ENCODE measurements around the gene TFE3. TPM values are rescaled to one million over a fixed set of nuclear protein-coding genes. Genes with fewer than 3 reads are reported as not detected.

Gene TFE3
- total RNA-seq, 6 donors from 2014 or later, result 44.4 to 99.7 (median 72.3) TPM

DNA sequence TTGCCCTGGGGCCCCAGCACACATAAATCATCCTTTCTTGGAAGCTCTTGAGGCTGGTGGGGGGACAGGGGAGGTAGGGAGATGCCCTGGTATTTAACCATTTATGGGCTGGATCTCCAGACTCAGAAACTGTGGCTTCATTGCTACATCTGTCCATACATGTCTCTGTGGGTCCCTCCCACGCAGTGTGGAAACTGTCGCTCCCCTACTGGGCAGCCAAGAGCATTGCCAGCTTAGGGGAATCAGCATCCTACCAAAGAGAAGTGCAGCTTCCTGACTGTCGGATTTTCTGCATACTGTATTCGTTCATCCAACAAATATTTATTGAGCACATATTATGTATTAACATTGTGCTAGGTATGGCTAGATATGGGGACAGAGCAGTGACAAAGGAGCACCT is 44.8 kb downstream of the TFE3 start:
- ATAC-seq (ENCODE audit: low FRiP score in 2 of 2) (no peak), DNase-seq (no peak)
- Histone ChIP-seq H3K4me3 (no peak overlapping the region), H3K4me1 (peaks cover 0 to 9% (median 4%) of the 10 kb centered on the region in 4 donors), H3K36me3 (peaks cover 0 to 23% (median 2%) of the 10 kb centered on the region in 4 donors), H3K9me3 (peaks cover 0 to 4% (median 0%) of the 10 kb centered on the region in 4 donors), H3K27me3 (no peaks in the 10 kb centered on the region), H3K27ac (no peak overlapping the region)
- no peak for TF ChIP-seq POLR2AphosphoS5 (IDR thresholded peaks at IDR 0.05)
- no peak for TF ChIP-seq POLR2A (IDR thresholded peaks at IDR 0.05)
- no peak for TF ChIP-seq EP300 (IDR thresholded peaks at IDR 0.05)
- TF ChIP-seq, protein P1, sequence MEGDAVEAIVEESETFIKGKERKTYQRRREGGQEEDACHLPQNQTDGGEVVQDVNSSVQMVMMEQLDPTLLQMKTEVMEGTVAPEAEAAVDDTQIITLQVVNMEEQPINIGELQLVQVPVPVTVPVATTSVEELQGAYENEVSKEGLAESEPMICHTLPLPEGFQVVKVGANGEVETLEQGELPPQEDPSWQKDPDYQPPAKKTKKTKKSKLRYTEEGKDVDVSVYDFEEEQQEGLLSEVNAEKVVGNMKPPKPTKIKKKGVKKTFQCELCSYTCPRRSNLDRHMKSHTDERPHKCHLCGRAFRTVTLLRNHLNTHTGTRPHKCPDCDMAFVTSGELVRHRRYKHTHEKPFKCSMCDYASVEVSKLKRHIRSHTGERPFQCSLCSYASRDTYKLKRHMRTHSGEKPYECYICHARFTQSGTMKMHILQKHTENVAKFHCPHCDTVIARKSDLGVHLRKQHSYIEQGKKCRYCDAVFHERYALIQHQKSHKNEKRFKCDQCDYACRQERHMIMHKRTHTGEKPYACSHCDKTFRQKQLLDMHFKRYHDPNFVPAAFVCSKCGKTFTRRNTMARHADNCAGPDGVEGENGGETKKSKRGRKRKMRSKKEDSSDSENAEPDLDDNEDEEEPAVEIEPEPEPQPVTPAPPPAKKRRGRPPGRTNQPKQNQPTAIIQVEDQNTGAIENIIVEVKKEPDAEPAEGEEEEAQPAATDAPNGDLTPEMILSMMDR (IDR thresholded peaks at IDR 0.05), result no peak
- 82% methylated on average over 4 of the region's 4 CpGs; no CpG with 5 or more reads in 1 of the 2 donors for WGBS, 2 donors

DNA sequence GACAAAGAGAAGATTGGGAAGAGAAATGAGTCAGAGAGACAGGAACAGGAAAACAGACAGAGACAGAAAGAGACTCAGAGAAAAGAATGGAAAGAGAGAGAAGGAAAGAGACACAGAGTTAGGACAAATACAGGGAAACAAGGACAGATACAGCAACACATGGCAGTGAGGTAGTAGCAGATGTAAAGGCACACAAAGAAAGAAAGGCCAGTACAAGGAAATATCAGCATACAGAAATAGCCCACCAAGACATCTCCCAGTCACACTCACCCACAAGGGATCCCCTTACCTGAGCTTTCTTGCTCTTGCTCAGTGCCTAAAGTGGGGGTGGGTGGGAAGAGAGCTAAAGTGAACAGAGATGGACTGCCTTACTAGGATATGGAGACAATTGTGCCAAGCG is 45.3 kb downstream of the TFE3 start:
- Histone ChIP-seq H3K27me3 (no peaks in the 10 kb centered on the region), H3K4me3 (no peak overlapping the region), H3K4me1 (peaks cover 0 to 9% (median 4%) of the 10 kb centered on the region in 4 donors), H3K36me3 (peaks cover 0 to 28% (median 2%) of the 10 kb centered on the region in 4 donors), H3K9me3 (peaks cover 0 to 4% (median 0%) of the 10 kb centered on the region in 4 donors), H3K27ac (no peak overlapping the region)
- no peak for DNase-seq
- ATAC-seq (ENCODE audit: low FRiP score in 2 of 2), result no peak
- TF ChIP-seq, protein P1 (IDR thresholded peaks at IDR 0.05), result no peak
- TF ChIP-seq POLR2AphosphoS5 (IDR thresholded peaks at IDR 0.05) (no peak), POLR2A (IDR thresholded peaks at IDR 0.05) (no peak), EP300 (IDR thresholded peaks at IDR 0.05) (no peak)
- 71 to 100% methylated on average over 1 of the region's 1 CpG for WGBS, 2 donors

DNA sequence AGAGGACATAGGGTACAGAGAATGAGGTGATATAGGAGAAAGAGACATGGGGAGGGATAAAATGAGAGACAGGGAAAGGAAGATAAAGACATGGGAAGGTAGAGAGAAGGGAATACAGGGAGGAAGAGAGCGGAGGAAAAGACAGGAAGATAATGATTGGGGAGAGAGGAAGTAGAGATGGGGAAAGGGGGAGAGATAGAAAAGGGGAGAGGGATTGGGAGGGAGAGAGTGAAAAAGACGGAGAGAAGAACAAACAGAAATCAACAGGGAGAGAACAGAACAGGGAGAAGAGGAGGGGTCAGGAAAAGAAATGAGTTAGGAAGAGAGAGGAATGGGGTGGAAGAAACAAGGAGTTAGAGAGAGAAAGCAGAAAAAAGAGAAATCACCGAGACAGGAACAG is 45.7 kb downstream of the TFE3 start:
- Histone ChIP-seq H3K4me1 (peaks cover 0 to 9% (median 4%) of the 10 kb centered on the region in 4 donors), H3K27ac (no peak overlapping the region), H3K36me3 (peaks cover 0 to 31% (median 2%) of the 10 kb centered on the region in 4 donors), H3K4me3 (no peak overlapping the region), H3K9me3 (peaks cover 0 to 4% (median 0%) of the 10 kb centered on the region in 4 donors), H3K27me3 (no peaks in the 10 kb centered on the region)
- no peak for ATAC-seq (ENCODE audit: low FRiP score in 2 of 2)
- no peak for DNase-seq
- WGBS, 2 donors, result 87 to 95% methylated on average over 3 of the region's 3 CpGs
- TF ChIP-seq POLR2A (IDR thresholded peaks at IDR 0.05) (no peak), EP300 (IDR thresholded peaks at IDR 0.05) (no peak), POLR2AphosphoS5 (IDR thresholded peaks at IDR 0.05) (no peak)
- TF ChIP-seq, protein P1 (IDR thresholded peaks at IDR 0.05), result no peak

DNA sequence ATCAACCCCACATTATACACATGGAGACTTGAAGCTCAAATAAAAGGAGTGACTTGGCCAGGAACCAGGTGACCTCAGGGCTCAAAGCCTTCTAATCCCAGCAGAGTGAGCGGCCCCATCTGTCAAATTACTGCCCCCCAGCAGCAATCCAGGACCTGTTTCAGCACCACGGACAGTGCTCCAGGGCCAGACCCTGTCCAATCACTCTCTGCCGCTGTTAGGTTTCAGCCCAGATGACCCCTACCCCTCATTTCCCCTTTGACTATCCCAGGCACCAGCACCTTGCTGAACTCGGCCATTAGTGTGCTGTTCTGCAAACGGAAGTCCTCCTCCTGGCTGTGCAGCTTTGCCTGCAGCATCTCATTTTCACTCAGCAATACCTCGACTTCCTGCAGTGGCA is 46.2 kb downstream of the TFE3 start:
- DNase-seq (no peak), ATAC-seq (ENCODE audit: low FRiP score in 2 of 2) (no peak)
- no peak overlapping the region for H3K4me3 ChIP-seq
- WGBS, 2 donors, result 54 to 76% methylated on average over 6 of the region's 6 CpGs
- H3K27me3 ChIP-seq, result no peaks in the 10 kb centered on the region
- TF ChIP-seq, protein P1 (IDR thresholded peaks at IDR 0.05), result no peak
- TF ChIP-seq POLR2A (IDR thresholded peaks at IDR 0.05), result no peak
- no peak for TF ChIP-seq EP300 (IDR thresholded peaks at IDR 0.05)
- no peak for TF ChIP-seq POLR2AphosphoS5 (IDR thresholded peaks at IDR 0.05)
- H3K9me3 ChIP-seq, result peaks cover 0 to 4% (median 0%) of the 10 kb centered on the region in 4 donors
- peaks cover 0 to 9% (median 4%) of the 10 kb centered on the region in 4 donors for H3K4me1 ChIP-seq
- H3K27ac ChIP-seq, result no peak overlapping the region
- H3K36me3 ChIP-seq, result peaks cover 0 to 36% (median 4%) of the 10 kb centered on the region in 4 donors

DNA sequence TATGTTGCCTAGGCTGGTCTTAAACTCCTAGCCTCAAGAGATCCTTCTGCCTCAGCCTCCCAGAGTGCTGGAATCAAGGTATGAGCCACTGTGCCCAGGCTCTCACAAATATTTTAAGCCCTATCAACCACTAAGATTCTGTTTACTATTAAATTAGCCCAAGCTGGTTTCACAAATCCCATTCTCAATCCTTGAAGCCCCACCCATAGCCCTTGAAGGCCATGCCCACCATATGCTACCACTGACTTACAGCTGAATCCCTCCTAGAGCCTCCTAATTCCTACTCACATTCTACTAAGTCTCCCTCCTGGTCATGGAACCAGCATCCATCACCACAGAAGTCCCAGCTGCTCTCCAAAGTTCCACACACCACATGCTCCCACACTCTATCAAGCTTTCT is 50.8 kb downstream of the TFE3 start:
- DNase-seq (no peak), ATAC-seq (ENCODE audit: low FRiP score in 2 of 2) (no peak)
- Histone ChIP-seq H3K9me3 (no peaks in the 10 kb centered on the region), H3K36me3 (peaks cover 0 to 49% (median 18%) of the 10 kb centered on the region in 4 donors), H3K27ac (no peak overlapping the region), H3K4me1 (no peaks in the 10 kb centered on the region), H3K27me3 (no peaks in the 10 kb centered on the region), H3K4me3 (no peak overlapping the region)
- TF ChIP-seq POLR2AphosphoS5 (IDR thresholded peaks at IDR 0.05) (no peak), POLR2A (IDR thresholded peaks at IDR 0.05) (no peak), EP300 (IDR thresholded peaks at IDR 0.05) (no peak)
- TF ChIP-seq, protein P1 (IDR thresholded peaks at IDR 0.05), result no peak

Data from upper lobe of left lung (tissue), 6 donors.